ENCODE measurements around the gene SMC5.
A peak's percentile ranks its signal among the peaks of the same experiment; 100 is the strongest.
"Not testable (repeated sequence)": the region's sequence is repeated elsewhere in the genome, so short reads cannot be mapped to it uniquely, and the experiment has no call there.

SMC5 gene

DNA sequence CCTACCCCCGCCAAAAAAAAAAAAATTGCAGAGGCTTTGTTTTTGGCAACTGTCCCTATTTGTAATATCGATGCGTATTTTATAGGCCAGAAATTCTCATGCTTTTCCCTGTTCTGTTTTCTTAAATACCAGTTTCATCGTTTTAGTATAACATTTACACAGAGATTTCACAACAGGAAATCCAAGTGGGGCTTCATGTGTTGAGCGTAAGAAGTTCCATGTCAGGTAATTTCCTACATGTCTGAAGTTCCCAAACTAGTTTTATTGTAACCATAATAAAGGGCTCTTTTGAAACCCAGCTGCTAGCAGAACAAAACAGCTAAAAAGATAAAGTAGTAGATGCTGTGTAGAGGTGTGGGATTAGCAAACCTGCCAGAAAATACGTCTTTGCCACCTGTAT, 4.2 kb downstream of the SMC5 start:
- FAIRE-seq (no peak), DNase-seq (ENCODE audit: insufficient read length, low spot score) (no peak)

DNA sequence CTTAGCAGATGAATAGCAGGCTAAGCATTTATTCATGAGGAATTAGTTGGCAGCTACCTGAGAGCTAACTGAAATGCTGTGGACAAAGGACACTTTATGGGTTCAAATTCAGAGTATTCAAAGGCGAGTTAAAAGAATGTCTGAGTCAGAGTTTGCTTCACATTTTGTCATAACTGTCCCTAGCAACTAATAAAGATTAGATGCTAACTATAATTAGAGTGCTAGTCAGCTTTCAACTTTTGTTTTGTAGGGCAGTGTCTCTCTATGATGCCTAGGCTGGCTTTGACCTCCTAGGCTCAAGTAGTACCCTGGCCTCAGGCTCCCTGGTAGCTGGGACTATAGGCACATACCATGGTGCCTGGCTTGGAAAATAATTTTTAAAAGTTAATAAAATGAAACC, 4.6 kb downstream of the SMC5 start:
- DNase-seq (ENCODE audit: insufficient read length, low spot score) (no peak), FAIRE-seq (no peak)

DNA sequence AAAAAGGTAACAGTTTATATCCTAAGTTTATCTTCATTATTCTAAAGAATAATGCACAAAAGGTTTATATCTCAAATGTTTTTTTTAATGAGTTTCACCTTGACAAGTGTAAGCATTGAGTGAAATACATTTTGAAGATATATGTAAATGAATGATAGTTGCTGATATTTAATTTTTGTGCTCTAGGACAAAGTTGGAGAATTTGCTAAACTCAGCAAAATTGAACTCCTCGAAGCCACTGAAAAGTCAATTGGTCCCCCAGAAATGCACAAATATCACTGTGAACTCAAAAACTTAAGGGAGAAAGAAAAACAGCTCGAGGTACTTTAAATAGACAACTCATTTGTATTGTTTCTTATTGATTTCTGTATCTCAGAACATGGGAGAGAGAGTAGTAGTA, 19.5 kb downstream of the SMC5 start:
- DNase-seq (ENCODE audit: insufficient read length, low spot score) = no peak
- no peak for FAIRE-seq

DNA sequence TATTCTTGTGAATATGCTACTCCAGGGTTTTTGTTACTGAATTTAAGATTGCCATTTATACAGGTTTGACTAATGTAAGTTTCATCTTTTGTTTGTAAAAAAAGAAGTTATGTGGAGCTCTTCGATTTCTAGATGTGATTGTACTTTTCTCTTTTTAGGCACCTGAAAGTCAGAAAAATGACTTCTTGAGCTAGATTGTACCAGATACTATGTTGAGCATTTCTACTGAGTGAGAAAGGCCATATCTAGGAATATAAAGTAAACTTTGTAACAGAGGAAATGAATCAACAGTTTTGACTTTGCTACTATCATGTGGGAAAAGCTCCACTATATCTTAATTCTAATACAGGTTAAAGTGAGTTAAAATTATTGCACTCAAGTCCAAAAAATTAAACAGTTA, 25.1 kb downstream of the SMC5 start:
- FAIRE-seq = no peak
- DNase-seq (ENCODE audit: insufficient read length, low spot score) = no peak

DNA sequence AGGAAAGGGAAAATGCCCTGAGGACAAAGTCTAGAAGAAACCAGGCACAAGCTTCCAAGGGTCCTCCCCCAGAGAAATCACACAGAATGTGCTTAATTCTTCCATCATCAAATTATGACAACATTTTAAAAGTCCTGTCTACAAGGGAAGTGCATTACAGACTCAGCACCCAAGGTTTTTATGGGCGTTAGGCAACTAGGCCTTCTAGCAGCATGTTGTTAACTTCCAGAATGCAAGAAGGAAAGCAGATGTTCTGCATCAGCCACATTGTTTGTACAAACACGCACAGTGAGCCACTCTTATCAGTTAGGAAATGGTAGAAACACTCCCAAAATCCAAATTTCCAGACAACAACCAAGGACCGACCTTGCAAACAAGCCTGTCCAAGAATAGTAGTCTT, 26.5 kb downstream of the SMC5 start:
- no peak for DNase-seq (ENCODE audit: insufficient read length, low spot score)
- FAIRE-seq = no peak

DNA sequence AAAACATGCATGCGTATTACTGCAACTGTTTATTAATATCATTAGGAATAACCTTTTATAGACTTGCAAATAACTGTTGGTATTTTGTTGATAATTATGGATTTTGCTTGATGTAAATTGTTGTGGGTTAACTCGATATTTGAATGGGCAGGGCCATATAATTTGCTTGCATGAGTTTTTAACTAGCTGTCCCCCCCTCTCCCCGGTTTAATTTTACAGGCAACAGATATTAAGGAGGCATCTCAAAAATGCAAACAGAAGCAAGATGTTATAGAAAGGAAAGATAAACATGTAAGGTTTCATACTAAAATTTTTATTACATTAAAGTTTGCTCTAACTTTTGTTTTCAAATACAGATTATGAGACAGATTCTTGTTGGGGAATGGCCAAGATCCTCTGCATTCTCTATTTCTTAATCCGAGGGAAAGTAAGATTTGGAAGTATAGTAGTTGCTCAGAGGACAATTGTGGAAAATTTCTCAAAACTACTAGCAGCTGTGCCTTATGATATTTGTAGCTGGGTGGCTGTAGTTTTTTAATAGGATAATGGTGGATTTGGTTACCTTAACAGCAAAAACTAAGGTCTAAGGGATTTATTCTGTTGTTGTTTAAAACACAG, 27.3 kb downstream of the SMC5 start:
- no peak for FAIRE-seq
- DNase-seq (ENCODE audit: insufficient read length, low spot score) = no peak

DNA sequence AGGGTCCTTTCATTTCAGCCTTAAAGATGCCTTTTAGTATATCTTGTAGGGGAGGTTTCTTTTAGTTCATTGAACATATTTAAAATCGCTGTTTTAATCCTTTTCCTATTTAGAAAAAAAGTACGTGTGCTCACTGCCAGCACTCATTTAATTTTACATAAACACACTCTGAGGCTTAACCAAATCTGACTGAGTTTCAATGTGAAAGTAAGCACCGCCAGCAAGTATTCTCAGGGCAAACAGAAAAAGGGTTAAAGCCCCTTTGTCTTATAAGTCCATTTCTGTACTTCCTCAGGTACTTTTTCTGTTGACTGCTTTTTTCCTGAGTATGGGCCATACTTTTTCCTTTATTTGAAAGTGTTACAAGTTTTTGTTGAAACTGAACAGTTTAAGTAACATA, 31.8 kb downstream of the SMC5 start:
- FAIRE-seq = no peak
- DNase-seq (ENCODE audit: insufficient read length, low spot score) = no peak

DNA sequence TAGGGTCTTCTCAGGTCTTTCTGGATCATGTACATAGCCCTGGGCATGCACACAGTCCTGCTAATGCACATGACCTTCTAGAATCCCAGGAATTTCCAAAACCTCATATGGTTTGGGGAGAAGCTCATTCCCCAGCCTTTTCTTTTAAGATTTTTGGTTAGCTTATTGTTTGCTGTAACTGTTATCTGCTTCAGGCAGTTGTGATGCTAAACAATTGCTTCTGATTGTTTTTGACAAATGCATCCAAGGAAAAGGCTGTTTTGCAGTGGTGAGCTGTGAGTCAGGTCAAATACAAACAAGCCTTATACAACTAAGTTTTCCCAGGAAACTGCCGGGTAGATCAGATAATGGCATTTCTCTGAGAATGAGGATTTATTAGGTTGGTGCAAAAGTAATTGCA, 32.7 kb downstream of the SMC5 start:
- DNase-seq (ENCODE audit: insufficient read length, low spot score) (no peak), FAIRE-seq (no peak)

DNA sequence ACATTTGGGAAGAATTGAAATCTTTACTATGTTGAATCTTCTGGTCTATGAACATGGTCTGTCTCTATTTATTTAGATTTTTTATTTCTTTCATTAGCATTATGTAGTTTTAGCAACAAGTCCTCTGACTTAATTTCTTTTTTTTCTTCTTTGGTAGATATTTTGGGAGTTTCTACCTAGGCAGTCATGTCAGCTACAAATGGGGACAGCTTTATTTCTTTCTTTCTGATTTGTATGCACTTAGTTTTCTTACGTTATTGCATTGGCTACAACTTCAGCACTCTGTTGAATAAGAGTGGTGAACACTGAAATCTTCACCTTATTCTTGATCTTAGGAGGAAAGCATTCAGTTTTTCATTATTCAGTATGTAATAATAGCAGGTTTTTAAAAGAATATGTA, 33.5 kb downstream of the SMC5 start:
- no peak for FAIRE-seq
- DNase-seq (ENCODE audit: insufficient read length, low spot score) = no peak

DNA sequence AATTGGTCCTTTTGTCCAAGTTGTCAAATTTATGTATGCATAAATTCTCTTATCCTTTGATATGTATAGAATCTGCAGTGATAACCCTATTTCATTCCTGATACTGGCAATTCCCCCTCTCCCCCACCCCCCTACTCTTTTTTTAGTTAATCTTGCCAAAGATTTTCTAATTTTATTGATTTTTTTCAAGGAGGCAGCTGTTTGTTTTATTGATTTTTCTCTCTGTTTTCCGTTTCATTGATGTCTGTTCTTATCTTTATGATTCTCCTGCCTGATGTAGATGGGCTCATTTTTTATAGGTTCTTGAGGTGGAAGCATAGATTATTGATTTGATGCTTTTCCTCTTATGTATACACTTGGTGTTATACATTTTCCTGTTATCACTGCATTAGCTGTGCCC, 34.4 kb downstream of the SMC5 start:
- DNase-seq (ENCODE audit: insufficient read length, low spot score) = no peak
- FAIRE-seq = no peak

DNA sequence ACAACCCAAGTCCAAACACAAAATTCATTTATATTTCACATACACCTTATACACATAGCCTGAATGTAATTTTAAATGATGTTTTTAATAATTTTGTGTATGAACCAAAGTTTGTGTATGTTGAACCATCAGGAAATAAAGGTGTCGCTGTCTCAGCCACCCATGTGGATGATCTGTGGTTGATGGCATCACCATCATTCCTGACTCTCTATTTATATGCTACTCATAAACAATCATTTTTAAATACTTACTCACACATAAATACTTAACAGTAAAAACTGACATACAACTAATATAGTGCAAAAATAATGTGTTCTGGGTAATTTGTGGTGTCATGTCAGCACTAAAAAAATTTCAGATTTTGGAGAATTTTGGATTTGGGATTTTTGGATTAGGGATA, 38.4 kb downstream of the SMC5 start:
- FAIRE-seq = no peak
- DNase-seq (ENCODE audit: insufficient read length, low spot score) = no peak

DNA sequence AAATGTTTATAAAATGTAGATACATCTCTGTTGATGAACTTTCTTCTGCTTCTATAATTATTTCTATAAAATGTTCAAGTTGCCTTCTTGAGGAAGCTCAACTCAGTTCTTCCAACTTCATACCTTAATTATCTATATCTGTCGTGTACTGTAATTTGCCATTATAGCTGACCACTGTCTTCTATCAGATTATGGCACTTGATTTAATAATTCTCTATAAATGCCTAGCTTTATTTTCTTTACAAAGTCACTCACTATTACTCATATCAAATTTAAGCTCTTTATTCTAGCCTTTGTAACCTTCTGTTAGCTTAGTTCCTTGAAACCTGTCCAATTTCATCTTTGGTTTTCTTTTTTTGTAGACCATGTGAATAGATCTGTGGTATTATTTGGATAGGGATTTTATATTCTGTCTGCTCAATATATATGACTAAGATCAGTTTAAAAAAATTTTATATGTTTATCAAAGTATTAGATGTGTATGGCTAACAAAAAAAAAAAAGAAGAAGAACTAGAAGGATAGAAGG, 39.5 kb downstream of the SMC5 start:
- no peak for DNase-seq (ENCODE audit: insufficient read length, low spot score)
- no peak for FAIRE-seq

DNA sequence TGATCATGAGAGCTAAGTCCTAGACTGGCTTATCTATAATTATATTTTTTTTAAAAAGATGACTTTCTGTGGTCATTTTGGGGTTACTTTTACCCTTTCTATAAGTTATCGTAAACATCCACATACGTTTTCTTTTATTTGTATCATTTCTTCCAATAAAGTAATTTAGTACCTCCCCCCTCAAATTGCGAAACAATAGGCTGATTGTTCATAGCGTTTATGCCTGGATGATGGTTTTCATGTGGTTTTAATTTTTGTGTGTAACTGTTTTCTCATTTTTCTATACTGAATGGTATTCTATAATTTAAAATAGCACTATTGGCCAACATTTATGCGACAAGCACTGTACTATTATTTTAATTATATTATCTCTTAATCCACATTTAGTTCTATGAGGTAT, 44.5 kb downstream of the SMC5 start:
- DNase-seq (ENCODE audit: insufficient read length, low spot score) = no peak
- FAIRE-seq = no peak

DNA sequence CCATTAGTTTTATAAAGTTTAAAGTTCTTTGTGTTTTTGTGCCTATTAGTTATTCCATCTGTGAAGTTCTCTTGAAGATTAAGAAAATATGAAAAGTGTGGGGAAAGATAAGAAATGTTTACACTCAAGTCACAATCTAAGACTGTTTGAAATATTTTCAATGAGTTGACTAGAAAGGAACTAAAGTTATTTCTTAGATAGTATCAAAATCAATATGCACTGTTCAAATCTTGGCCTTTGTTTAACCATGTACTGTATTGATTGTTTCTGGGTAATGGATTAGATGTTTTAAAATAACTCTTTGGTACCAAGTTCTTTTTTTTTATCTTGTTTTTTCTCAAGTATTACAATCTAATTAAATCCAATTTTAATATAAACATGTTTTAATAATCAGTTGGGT, 46.0 kb downstream of the SMC5 start:
- DNase-seq (ENCODE audit: insufficient read length, low spot score) (no peak), FAIRE-seq (no peak)

DNA sequence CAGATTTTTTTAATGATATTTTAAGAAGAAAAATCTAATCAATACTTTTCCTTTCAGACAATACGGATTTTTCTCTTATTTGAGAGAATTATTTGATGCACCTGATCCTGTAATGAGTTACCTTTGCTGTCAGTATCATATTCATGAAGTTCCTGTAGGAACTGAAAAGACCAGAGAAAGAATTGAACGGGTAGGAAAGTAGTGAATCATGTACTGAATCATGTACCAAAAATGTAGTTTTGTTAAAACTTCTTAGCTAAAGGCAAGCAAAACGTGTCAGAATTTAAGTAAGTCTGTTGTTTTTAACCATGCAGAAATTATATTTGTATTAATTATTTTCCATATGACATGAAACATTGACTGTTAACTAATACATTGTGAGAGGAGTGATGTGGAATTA, 56.6 kb downstream of the SMC5 start:
- no peak for DNase-seq (ENCODE audit: insufficient read length, low spot score)
- no peak for FAIRE-seq

DNA sequence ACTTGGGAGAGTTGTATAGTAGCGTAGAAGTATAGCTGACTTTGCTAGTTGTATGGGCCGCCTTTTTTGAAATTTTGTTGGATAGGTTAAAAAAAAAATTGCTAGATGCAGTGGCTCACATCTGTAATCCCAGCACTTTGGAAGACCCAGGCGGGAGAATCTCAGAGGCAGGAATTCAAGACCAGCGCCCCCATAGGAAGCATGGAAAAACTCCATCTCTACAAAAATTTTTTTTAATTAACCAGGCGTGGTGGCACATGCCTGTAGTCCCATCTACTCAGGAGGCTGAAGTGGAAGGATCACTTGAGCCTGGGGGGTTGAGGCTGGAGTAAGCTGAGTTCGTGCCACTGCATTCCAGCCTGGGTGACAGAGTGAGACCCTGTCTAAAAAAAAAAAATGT, 59.2 kb downstream of the SMC5 start:
- FAIRE-seq (no peak), DNase-seq (ENCODE audit: insufficient read length, low spot score) (no peak)

DNA sequence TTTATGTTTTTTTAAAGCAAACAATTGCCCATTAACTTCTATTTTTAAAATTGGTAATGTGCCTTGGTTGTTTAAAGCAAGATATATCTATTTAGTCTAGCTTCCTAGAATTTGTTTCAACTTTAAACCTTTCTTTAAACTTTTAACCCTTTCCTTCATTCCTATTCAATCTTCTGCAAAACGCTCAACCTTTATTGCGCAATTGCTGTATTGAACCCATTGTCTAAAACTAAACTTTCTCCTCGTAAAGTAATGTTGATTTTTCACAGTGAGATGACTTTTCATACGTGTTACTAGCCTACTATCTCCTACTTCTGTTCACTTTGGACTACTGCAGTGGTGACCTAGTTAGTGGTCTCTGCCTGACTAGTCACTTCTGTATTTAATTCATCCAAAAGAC, 63.3 kb downstream of the SMC5 start:
- no peak for FAIRE-seq
- DNase-seq (ENCODE audit: insufficient read length, low spot score) = no peak

DNA sequence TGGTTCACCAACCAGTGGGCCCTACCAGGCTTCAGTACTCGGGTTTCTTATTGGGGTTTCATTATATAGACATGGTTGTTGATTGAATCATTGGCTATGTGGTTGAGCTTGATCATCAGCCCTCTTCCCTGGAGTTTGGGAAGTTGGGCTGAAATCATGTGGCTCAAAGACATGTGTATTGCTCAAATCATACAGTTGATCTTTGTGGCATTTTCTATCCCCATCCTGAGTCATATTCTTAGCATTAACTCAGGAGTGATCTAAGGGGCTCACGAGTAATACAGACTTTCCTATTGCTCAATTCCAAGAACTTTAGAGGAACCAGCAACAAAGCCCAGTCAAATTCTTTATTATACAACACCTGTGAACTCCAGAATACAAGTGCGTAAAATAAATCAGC, 66.2 kb downstream of the SMC5 start:
- FAIRE-seq (no peak), DNase-seq (ENCODE audit: insufficient read length, low spot score) (no peak)

DNA sequence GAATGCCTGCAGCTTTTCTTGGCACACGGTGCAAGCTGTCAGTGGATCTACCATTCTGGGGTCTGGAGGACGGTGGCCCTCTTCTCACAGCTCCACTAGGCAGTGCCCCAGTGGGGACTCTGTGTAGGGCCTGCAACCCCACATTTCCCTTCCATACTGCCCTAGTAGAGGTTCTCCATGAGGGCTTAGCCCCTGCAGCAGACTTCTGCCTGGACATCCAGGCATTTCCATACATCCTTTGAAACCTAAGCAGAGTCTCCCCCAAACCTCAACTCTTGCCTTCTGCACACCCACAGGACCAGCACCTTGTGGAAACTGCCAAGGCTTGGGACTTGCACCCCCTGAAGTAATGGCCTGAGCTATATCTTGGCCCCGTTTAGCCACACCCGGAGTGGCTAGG, 69.8 kb downstream of the SMC5 start:
- FAIRE-seq; DNase-seq (ENCODE audit: insufficient read length, low spot score): not testable (repeated sequence)

DNA sequence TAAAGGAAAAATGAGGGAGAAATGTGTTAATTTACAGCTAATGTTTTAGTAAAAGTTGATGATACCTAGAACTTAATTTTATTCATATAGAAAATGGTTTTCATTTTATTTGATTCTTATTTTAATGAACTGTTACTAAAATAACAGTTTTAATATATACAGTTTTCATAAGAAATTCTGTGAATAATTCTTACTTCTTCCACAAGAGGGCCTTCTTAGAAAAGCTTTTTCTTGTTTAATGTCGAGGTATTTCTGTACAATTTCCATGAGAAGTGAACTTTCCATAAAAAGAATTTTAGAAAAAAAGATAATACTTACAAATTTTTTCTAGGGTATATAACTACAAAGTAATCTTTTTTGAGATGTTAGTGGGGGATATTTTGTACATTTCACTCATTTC, 81.8 kb downstream of the SMC5 start:
- FAIRE-seq (no peak), DNase-seq (ENCODE audit: insufficient read length, low spot score) (peak; percentile 12)

DNA sequence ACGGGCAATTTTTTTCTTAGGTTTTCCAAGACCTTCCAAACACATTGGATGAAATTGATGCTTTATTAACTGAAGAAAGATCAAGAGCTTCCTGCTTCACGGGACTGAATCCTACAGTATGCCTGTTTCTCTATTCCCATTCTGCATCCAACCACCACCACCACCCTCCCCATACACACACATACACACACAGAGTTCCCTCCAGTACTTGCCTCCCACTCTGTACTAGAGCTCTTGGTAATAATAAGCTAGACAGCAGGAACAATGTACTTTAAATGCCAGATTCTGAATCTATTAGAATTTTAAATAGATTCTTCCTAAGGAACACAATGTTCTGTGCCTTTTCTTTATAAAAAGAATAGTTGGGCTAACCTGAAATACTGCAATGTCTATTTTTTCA, 88.3 kb downstream of the SMC5 start:
- no peak for DNase-seq (ENCODE audit: insufficient read length, low spot score)
- FAIRE-seq = no peak

DNA sequence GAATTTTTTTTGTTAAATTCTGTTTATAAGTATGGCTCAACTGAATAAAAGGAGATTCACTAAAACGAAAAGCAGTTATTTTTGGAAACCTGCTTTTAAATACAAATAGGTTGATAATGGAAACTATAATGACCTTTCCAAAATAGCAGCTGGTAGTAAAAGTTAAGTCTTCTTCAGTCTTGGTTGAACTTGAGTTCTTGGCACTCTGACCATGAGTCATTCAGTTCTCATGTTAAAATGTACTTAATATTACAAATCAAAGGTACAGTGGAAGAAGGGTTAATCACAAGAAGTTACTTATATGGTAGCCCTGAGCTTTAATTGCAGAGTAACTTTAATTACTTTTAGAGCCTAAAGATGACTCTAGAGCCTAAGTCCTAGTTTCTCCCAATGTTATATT, 93.6 kb downstream of the SMC5 start:
- FAIRE-seq = no peak

DNA sequence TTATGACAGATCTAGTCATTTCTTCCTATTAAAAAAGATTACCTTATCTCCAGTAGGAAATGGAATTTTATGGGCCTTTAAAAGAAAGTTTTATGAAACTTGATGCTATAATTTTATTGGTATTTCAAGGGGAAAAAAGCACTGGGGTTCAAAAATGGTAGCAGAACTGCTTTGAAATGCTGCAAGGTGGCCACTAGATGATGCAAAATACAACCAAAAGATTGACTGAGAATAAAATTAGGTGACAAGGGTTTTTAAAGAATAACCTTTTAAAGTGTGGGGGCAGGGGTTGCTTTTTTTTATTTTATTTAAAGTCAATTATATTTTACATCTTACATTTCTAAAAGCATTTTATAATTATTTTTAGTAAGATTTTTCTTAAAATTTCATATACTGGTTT, 94.0 kb downstream of the SMC5 start:
- FAIRE-seq (no peak), DNase-seq (ENCODE audit: insufficient read length, low spot score) (no peak)

More for the DNA sequence above, 93.6 kb downstream of the SMC5 start:
- no peak for DNase-seq (ENCODE audit: insufficient read length, low spot score)
